GM21381 (cell line): ENCODE data around the gene PCDHB16.
"Not testable (repeated sequence)": the region's sequence is repeated elsewhere in the genome, so short reads cannot be mapped to it uniquely, and the experiment has no call there.

Experiments used
- ATAC-seq: cut with Tn5 transposase; IDR thresholded peaks from one replicate; pipeline ENCODE4 v1.9.1; 2021; ENCODE audit warnings: mild to moderate bottlenecking, moderate library complexity; ENCODE audit not compliant: unreplicated experiment

The PCDHB16 gene

DNA sequence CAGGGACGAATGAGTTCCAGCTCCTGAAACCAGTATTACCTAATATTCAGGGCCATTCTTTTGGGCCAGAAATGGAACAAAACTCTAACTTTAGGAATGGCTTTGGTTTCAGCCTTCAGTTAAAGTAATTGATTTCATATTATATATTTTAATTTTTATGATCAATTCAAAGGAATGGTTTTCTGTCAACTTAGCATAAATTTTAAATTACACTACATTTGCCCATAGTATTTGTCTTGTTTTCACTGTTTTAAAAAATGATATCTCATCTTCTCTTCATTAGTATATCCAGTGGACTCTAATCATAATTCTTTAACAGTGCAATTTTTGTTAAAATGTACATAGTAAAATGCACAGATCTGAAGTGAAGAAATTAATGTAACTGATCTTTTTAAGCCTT lies 1.9 kb upstream of the PCDHB16 start:
- ATAC-seq, result no peak

GRCh38 chr5:141184117-141184855 lies 2.1 kb downstream of the PCDHB16 start:
- ATAC-seq, result not testable (repeated sequence)

GRCh38 chr5:141186897-141187512 lies 4.8 kb downstream of the PCDHB16 start, which contains the start of gene PCDHB9:
Gene PCDHB9 (plus strand): TSS chr5:141187161. CDS start chr5:141187319, 158 bp downstream.
- no peak for ATAC-seq

GRCh38 chr5:141188682-141189081 lies 6.5 kb downstream of the PCDHB16 start:
- not testable (repeated sequence) for ATAC-seq

DNA sequence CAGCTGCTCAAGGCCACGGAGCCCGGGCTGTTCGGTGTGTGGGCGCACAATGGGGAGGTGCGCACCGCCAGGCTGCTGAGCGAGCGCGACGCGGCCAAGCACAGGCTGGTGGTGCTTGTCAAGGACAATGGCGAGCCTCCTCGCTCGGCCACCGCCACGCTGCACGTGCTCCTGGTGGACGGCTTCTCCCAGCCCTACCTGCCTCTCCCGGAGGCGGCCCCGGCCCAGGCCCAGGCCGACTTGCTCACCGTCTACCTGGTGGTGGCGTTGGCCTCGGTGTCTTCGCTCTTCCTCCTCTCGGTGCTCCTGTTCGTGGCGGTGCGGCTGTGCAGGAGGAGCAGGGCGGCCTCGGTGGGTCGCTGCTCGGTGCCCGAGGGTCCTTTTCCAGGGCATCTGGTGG lies 6.9 kb downstream of the PCDHB16 start:
- ATAC-seq, result not testable (repeated sequence)

DNA sequence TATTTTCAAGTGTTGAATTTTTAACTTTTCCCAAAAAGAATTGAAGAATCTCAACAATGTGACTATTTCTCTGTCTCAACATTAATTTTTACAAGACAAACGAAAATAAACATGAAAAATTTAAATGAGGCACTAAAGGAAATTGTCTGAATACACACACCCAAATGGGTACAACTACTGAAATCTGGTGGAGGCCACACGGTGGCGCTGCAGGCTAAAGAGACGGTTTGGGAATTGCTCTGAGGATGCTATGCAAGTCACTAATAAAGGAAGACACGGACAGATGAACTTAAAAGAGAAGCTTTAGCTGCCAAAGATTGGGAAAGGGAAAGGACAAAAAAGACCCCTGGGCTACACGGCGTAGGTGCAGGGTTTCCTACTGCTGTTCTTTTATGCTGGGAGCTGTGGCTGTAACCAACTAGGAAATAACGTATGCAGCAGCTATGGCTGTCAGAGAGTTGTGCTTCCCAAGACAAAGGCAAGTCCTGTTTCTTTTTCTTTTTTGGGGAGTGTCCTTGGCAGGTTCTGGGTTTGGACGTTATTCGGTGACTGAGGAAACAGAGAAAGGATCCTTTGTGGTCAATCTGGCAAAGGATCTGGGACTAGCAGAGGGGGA lies 10.0 kb downstream of the PCDHB16 start, which contains the start of gene PCDHB10:
Gene PCDHB10, plus strand, starts transcription at position 244 of the 616 bp plus-strand sequence. Its CDS starts 200 bp downstream, at position 444.
- no peak for ATAC-seq

- not testable (repeated sequence) for ATAC-seq
These were observed 12.1 kb downstream of the PCDHB16 start for GRCh38 chr5:141194332-141194731.

DNA sequence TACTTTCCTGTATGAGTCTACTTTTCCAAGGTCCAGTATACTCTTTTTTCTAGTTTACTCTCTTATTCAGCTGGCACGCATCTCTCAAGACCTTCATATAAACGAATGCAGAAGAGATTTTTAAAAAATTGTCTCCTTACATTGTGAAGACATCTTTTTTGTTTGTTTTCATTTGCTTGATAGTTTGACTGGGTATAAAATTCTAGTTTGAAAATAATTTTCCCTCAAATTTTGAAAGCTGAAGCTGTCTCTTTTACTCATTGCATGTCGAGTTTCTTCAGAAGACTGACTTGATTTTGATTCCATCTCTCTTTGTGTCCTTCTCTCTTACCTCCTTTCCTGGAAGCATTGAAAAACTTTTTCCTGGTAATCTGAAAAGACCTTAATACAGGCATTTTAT lies 14.2 kb downstream of the PCDHB16 start:
- ATAC-seq, result no peak

DNA sequence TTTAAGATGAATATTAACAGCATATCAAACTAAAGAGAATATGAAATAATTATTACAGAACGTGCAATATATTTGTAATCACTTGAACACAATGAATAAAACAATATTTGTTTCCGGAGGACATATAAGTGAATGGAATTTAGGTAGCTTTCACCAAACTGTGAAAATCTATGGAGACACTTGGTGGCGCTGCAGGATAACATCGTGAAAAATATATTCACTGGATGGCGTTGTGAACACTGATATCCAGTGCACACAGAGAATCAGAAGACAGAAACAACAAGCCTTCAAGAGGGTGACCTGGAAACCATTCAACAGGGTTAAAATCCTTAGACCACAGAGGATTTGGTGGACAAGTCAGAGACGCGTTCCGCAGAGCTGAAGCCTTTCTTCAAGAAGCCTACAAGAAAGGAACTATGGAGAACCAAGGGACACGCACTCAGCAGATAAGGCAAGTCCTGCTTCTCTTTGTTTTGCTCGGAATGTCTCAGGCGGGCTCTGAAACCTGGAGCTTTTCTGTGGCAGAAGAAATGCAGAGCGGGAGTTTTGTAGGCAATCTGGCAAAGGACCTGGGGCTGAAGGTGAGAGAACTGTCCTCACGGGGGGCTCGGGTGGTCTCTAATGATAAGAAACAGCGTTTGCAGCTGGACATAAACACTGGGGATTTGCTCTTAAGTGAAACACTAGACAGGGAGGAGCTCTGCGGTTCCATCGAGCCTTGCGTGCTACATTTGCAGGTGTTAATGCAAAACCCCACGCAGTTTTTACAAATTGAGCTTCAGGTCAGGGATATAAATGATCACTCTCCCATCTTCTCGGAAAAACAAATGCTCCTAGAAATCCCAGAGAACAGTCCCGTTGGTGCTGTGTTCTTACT lies 17.4 kb downstream of the PCDHB16 start, which contains the start of gene PCDHB11:
Gene PCDHB11, plus strand, starts transcription at position 269 of the 877 bp plus-strand sequence. Its CDS starts 148 bp downstream, at position 417.
- no peak for ATAC-seq

DNA sequence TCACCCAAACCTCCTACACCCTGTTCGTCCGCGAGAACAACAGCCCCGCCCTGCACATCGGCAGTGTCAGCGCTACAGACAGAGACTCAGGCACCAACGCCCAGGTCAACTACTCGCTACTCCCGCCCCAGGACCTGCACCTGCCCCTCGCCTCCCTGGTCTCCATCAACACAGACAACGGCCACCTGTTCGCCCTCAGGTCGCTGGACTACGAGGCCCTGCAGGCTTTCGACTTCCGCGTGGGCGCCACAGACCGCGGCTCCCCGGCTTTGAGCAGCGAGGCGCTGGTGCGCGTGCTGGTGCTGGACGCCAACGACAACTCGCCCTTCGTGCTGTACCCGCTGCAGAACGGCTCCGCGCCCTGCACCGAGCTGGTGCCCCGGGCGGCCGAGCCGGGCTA lies 18.9 kb downstream of the PCDHB16 start:
- not testable (repeated sequence) for ATAC-seq

GRCh38 chr5:141201646-141202045 lies 19.5 kb downstream of the PCDHB16 start:
- not testable (repeated sequence) for ATAC-seq

DNA sequence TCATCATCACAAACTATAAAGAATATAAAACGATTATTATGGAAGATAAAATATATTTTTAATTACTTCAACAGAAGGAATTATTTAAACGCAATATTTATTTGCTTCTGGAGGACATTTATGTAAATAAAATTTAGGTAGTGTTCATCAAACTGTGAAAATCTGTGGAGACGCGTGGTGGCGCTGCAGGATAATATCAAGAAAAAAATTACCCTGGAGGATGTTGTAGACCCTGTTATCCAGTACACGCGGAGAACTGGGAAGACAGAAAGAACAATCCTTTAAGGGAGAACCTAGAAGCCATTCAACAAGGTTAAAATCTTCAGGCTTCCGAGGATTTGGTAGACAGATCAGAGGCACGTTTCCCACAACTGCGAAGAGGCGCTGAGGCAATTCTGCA lies 26.3 kb downstream of the PCDHB16 start, which contains the start of gene PCDHB12:
Gene PCDHB12, plus strand, starts transcription at position 242 of the 400 bp plus-strand sequence. CDS start 189 bp downstream, outside the sequence.
- no peak for ATAC-seq

DNA sequence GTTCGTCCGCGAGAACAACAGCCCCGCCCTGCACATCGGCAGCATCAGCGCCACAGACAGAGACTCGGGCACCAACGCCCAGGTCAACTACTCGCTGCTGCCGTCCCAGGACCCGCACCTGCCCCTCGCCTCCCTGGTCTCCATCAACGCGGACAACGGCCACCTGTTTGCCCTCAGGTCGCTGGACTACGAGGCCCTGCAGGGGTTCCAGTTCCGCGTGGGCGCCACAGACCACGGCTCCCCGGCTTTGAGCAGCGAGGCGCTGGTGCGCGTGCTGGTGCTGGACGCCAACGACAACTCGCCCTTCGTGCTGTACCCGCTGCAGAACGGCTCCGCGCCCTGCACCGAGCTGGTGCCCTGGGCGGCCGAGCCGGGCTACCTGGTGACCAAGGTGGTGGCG lies 28.1 kb downstream of the PCDHB16 start:
- ATAC-seq, result not testable (repeated sequence)

- not testable (repeated sequence) for ATAC-seq
These were observed 28.7 kb downstream of the PCDHB16 start for GRCh38 chr5:141210849-141211248.

DNA sequence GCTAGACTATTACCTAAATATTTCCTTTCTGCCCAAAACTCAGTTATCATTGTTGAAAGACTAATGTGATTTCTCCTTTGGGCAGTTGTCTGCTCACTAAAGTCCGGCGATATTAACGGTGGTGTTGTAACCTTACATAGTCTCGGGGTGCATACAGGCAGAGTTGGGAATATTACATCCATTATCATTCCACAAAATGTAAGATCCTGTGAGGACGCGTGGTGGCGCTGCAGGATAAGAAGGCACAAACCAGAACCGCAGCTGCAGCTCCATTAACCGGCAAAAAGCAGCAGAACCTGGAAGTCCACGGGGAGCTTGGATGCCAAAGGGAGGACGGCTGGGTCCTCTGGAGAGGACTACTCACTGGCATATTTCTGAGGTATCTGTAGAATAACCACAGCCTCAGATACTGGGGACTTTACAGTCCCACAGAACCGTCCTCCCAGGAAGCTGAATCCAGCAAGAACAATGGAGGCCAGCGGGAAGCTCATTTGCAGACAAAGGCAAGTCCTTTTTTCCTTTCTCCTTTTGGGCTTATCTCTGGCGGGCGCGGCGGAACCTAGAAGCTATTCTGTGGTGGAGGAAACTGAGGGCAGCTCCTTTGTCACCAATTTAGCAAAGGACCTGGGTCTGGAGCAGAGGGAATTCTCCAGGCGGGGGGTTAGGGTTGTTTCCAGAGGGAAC lies 31.6 kb downstream of the PCDHB16 start, which contains the start of gene PCDHB13:
Gene PCDHB13, plus strand, starts transcription at position 264 of the 684 bp plus-strand sequence. Its CDS starts 205 bp downstream, at position 469.
- ATAC-seq, result not testable (repeated sequence)

DNA sequence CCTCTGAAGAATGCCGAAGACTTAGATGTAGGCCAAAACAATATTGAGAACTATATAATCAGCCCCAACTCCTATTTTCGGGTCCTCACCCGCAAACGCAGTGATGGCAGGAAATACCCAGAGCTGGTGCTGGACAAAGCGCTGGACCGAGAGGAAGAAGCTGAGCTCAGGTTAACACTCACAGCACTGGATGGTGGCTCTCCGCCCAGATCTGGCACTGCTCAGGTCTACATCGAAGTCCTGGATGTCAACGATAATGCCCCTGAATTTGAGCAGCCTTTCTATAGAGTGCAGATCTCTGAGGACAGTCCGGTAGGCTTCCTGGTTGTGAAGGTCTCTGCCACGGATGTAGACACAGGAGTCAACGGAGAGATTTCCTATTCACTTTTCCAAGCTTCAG lies 32.4 kb downstream of the PCDHB16 start:
- ATAC-seq, result not testable (repeated sequence)

GRCh38 chr5:141215504-141215903 lies 33.3 kb downstream of the PCDHB16 start:
- not testable (repeated sequence) for ATAC-seq

DNA sequence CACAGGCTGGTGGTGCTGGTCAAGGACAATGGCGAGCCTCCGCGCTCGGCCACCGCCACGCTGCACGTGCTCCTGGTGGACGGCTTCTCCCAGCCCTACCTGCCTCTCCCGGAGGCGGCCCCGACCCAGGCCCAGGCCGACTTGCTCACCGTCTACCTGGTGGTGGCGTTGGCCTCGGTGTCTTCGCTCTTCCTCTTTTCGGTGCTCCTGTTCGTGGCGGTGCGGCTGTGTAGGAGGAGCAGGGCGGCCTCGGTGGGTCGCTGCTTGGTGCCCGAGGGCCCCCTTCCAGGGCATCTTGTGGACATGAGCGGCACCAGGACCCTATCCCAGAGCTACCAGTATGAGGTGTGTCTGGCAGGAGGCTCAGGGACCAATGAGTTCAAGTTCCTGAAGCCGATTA lies 33.8 kb downstream of the PCDHB16 start:
- ATAC-seq, result not testable (repeated sequence)

GRCh38 chr5:141223112-141223783 lies 41.1 kb downstream of the PCDHB16 start, which contains the start of gene PCDHB14:
Gene PCDHB14 (plus strand): TSS chr5:141223343. CDS start chr5:141223506, 163 bp downstream.
- ATAC-seq, result no peak
